Spleen (tissue), 7 donors: ENCODE measurements around the gene BIN1.

ENCODE experiments used
- CTCF ChIP-seq, 11 experiments: fragments of 200-600 bp in 7 of 11; fragments of 450-650 bp in 4 of 11; sonication (generic) in 4 of 11; IDR thresholded peaks in 8 of 11; conservative IDR thresholded peaks in 3 of 11; 1 replicate in 7 of 11; 2 replicates in 4 of 11; pipeline versions ENCODE4 v1.4.0 to v1.8.0; 2016 to 2021; ENCODE audit warnings: antibody characterized with exemption in 11 of 11, inconsistent platforms in 4 of 11, mild to moderate bottlenecking in 1 of 11
- POLR2AphosphoS5 ChIP-seq, 3 donors: sonication (generic); formaldehyde crosslinking; IDR thresholded peaks; one replicate each; pipeline ENCODE4 v1.5.1; 2017; ENCODE audit warnings: antibody characterized with exemption in 3 of 3
- donor health status: DM: no; HTN: no; CAD: no; lungs with moderate emphysema.
- donor health status: DM: no; HTN: no; CAD: no.
- donor health status: DM: no; HTN: no; CAD: no.

GRCh38 chr2:127065940-127066318 is 41.0 kb downstream of the BIN1 start:
- TF ChIP-seq CTCF (IDR thresholded peaks at IDR 0.05 in 8 of 11, conservative IDR thresholded peaks at IDR 0.05 in 3 of 11) (no peak), POLR2AphosphoS5 (IDR thresholded peaks at IDR 0.05) (no peak)
